Sigmoid colon (tissue), 7 donors: Measurements from ENCODE around the gene ZNF66. TPM values are rescaled to one million over a fixed set of nuclear protein-coding genes. Genes with fewer than 3 reads are reported as not detected.
A peak's percentile ranks its signal among the peaks of the same experiment; 100 is the strongest.
"Not testable (repeated sequence)": the region's sequence is repeated elsewhere in the genome, so short reads cannot be mapped to it uniquely, and the experiment has no call there.

Source experiments
- DNase-seq: peaks from one replicate; pipeline ENCODE4 v3.0.0-alpha.2; 2019
- H3K27ac ChIP-seq, 4 donors: fragments of 200-600 bp; sonication (generic); one replicate each; pipeline ENCODE4 v1.5.1; 2016 to 2019; ENCODE audit warnings: mild to moderate bottlenecking in 1 of 4
- H3K27me3 ChIP-seq, 3 donors: fragments of 200-600 bp; sonication (generic); one replicate each; pipeline ENCODE4 v1.5.1; 2019; ENCODE audit warnings: mild to moderate bottlenecking in 1 of 3
- H3K36me3 ChIP-seq, 4 donors: fragments of 200-600 bp; sonication (generic); one replicate each; pipeline ENCODE4 v1.5.1; 2016 to 2019
- H3K4me1 ChIP-seq, 4 donors: fragments of 200-600 bp; sonication (generic); one replicate each; pipeline ENCODE4 v1.5.1; 2017 to 2019
- H3K4me3 ChIP-seq, 4 donors: fragments of 200-600 bp; sonication (generic); one replicate each; pipeline ENCODE4 v1.5.1; 2017 to 2019; ENCODE audit warnings: mild to moderate bottlenecking in 2 of 4, moderate library complexity in 1 of 4
- H3K9me3 ChIP-seq, 4 donors: fragments of 200-600 bp in 3 of 4; sonication (generic) in 3 of 4; one replicate each; pipeline versions ENCODE4 v1.5.1 to v1.6.1; 2013 to 2019
- EP300 ChIP-seq, 4 donors: sonication (generic); formaldehyde crosslinking; IDR thresholded peaks; one replicate each; pipeline ENCODE4 v1.6.1; 2017; ENCODE audit warnings: antibody characterized with exemption in 4 of 4
- POLR2A ChIP-seq, 2 donors: fragments of 450-650 bp; IDR thresholded peaks; one replicate each; pipeline ENCODE4 v1.6.1; 2016; ENCODE audit warnings: antibody characterized with exemption in 2 of 2, mild to moderate bottlenecking in 2 of 2, moderate library complexity in 2 of 2
- POLR2AphosphoS5 ChIP-seq, 4 donors: sonication (generic); formaldehyde crosslinking; IDR thresholded peaks; one replicate each; pipeline ENCODE4 v1.6.1; 2017; ENCODE audit warnings: antibody characterized with exemption in 4 of 4
- WGBS, 2 donors: extraction: QIAGEN DNeasy Blood & Tissue Kit; methylation state at CpG; one replicate each; pipeline ENCODE4 v1.1.7; 2013; 5-methylcytosine and 5-hydroxymethylcytosine counted together
- intact Hi-C: fragments of 100-400 bp; cut with DNase I; formaldehyde crosslinking; loops from one replicate; pipeline ENCODE4 v1.15.1; 2023
- polyA plus RNA-seq, 3 donors: library from polyadenylated mRNA; stranded (reverse); fragments of 200-250 nt; gene quantifications; one replicate each; pipeline ENCODE4 v1.2.3, GENCODE V29; 2013
- total RNA-seq, 4 donors: library from RNA; depleted of rRNA; stranded (reverse); fragments of >200 nt; gene quantifications; one replicate each; pipeline ENCODE4 v1.1.0, GENCODE V29; 2016
- TF ChIP-seq, protein P1 (sequence below), 4 experiments: fragments of 450-650 bp in 3 of 4; fragments of 200-600 bp in 1 of 4; IDR thresholded peaks; one replicate each; pipeline ENCODE4 v1.5.1; 2016 to 2019; ENCODE audit warnings: antibody characterized with exemption in 4 of 4, mild to moderate bottlenecking in 3 of 4, moderate library complexity in 2 of 4
- donor health status: healthy with polysubstance abuse.
- donor health status: Bipolar disorder and iron deficiency.
- donor health status: healthy.

ZNF66 gene
- total RNA-seq (1 to 10 TPM; 1.7 to 3.9 (median 3.6) TPM), polyA plus RNA-seq (1 to 10 TPM in 2 of 3 donors, not detected in 1; 2.5 to 5.4 TPM)

DNA sequence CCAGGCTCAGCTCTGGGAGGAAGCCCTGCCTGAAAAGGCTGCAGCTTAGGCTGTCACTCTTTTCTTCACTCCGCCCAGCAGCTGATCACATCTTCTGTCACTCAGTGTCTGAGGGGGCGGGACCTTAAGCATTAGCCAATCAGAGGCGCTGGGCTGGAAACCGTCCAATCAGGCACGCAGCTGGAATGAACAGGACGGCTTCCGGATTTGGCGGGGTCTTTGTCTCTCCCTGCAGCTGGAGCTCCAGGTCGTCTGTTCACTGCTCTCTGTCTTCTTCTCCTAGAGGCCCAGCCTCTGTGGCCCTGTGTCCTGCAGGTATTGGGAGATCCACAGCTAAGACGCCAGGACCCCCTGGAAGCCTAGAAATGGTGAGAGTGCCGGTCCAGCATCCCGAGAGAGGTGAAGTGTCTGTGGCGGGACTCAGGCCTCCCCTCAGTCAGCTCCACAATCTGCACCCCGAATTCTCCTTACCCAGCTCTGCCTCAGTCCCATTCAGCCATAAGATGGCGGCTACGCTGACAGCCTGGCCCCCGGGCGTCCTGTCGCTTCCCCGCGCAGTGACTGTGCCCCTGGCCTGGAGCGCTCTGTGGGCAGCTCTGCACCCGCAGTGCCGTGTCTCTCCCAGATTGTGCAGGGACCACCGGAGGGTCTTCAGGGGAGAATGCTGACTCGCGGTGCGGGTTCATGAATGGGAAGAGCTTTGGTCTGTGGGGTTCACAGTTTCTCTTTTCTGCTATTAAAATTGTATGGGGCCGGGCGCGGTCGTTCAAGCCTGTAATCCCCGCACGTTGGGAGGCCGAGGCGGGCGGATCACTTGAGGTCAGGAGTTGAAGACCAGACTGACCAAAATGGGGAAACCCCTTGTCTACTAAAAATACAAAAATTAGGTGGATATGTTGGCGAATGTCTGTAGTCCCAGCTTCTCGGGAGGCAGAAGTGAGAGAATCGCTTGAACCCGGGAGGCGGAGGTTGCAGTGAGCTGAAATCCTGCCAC, at the start of gene ZNF66:
Gene ZNF66 (plus strand): TSS at position 222 of the 994 bp plus-strand sequence. CDS start 144 bp downstream, at position 366.
- Histone ChIP-seq H3K4me1 (peaks cover 0 to 9% (median 4%) of the 10 kb centered on the region in 4 donors), H3K9me3 (peaks cover 0 to 2% (median 0%) of the 10 kb centered on the region in 4 donors), H3K27ac (peak within 1 kb of the TSS; percentile 52 to 76 (median 63)), H3K4me3 (peak within 1 kb of the TSS; percentile 64 to 77 (median 67)), H3K27me3 (no peaks in the 10 kb centered on the region), H3K36me3 (no peaks in the 10 kb centered on the region)
- intact Hi-C loops: loop anchor here (5.0 kb wide), 2 partner anchors 114 to 209 kb away; partner anchors contain the start of genes ZNF626 and ZNF737
- peak; percentile 32 to 48 for TF ChIP-seq POLR2A (IDR thresholded peaks at IDR 0.05)
- TF ChIP-seq, protein P1, sequence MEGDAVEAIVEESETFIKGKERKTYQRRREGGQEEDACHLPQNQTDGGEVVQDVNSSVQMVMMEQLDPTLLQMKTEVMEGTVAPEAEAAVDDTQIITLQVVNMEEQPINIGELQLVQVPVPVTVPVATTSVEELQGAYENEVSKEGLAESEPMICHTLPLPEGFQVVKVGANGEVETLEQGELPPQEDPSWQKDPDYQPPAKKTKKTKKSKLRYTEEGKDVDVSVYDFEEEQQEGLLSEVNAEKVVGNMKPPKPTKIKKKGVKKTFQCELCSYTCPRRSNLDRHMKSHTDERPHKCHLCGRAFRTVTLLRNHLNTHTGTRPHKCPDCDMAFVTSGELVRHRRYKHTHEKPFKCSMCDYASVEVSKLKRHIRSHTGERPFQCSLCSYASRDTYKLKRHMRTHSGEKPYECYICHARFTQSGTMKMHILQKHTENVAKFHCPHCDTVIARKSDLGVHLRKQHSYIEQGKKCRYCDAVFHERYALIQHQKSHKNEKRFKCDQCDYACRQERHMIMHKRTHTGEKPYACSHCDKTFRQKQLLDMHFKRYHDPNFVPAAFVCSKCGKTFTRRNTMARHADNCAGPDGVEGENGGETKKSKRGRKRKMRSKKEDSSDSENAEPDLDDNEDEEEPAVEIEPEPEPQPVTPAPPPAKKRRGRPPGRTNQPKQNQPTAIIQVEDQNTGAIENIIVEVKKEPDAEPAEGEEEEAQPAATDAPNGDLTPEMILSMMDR (IDR thresholded peaks at IDR 0.05): no peak
- TF ChIP-seq POLR2AphosphoS5 (IDR thresholded peaks at IDR 0.05): peak; percentile 41 to 78 (median 68)
- peak; percentile 98 for DNase-seq
- WGBS, 2 donors: 1% methylated on average over 42 of the region's 42 CpGs

DNA sequence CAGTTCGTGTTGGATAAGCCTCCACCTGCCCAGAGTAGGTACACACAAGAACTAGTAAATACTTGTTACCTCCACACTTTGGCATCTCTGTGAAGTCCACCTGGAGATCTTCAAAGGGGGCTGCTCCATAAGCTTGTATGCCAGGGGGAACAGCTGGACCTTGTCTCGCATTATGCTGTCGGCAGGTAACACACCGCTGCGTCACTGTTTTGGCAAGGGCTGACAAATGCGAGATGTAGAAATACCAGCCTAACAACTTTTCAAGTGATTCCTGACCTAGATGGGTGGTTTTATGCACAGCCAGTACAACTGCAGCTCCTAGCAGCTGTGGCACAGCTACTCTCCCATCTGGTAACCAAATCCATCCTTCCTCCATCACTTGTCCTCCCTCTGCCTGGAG, 25.9 kb upstream of the ZNF66 start:
- intact Hi-C loops, H3K9me3 ChIP-seq, DNase-seq, H3K27ac ChIP-seq, H3K4me3 ChIP-seq, H3K36me3 ChIP-seq, H3K4me1 ChIP-seq, H3K27me3 ChIP-seq: not testable (repeated sequence)
- WGBS, 2 donors: 87 to 90% methylated on average over 6 of the region's 6 CpGs

DNA sequence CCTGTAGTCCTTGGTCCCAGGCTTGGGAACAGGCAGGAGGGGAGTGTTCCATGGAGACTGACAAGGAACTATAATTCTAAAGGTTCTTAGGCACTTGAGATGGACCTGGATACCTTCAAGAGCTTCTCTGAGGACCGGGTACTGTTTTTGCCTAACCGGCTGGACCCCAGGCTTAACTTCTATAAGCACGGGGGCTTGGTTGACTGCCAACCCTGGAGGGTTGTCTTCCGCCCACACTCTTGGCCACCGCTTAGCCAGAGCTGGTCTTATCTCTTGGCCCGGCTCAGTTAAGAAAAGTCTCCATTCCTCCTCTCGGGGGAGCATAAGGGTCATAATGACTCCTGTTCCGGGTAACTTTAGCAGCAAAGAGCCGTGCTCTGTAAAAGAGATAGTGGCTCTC, 23.8 kb upstream of the ZNF66 start:
- 89 to 93% methylated on average over 9 of the region's 9 CpGs for WGBS, 2 donors
- H3K4me1 ChIP-seq, H3K27me3 ChIP-seq, H3K27ac ChIP-seq, H3K9me3 ChIP-seq, intact Hi-C loops, H3K36me3 ChIP-seq, H3K4me3 ChIP-seq, DNase-seq: not testable (repeated sequence)

DNA sequence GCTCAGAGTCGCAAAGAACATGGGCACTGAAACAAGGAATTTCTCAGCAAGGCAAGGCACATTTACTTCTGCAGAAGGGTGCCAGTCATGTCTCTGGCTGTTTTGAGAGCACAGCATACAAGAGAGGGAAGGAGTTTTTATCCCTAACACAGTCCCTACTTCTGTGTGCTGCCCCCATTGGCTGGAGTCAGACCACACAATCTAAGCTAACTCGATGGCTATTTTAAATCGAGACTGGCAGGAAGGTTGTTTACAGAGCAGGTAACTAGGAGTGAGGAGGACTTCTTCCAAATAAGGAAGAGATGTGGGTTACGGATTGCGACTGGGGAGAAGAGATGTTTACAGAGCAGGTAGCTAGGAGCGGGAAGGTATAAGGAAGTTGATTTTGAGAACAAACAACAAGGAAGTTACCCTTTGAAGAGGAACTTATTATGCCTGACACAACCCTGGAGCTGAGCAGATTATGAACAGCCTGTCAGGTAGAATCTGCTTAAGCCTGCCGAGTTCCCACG, 6.8 kb upstream of the ZNF66 start:
- H3K4me3 ChIP-seq, DNase-seq, H3K4me1 ChIP-seq, H3K27me3 ChIP-seq, H3K27ac ChIP-seq, H3K9me3 ChIP-seq, intact Hi-C loops, H3K36me3 ChIP-seq: not testable (repeated sequence)
- WGBS, 2 donors: 82 to 88% methylated on average over 8 of the region's 8 CpGs

DNA sequence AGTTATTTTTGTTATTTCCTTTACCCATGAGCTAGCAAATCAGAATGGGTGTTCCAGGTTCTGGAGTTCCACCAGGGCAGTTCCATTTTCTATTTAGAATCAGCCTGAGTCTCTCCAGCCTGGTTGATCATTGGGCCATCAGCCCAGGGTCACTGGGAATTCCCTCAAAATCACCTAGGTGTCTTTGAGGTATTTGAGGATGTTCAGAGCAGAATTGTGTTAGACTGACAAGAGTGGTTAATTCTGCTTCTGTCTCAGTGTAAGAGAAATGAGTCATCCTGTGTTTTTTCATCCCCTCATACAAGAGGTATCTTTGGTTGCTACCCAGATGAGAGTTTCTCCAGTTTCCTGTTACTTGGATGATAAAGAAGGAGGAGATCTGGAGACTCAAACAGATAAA, 11.7 kb downstream of the ZNF66 start:
- DNase-seq: no peak
- Histone ChIP-seq H3K4me1 (no peaks in the 10 kb centered on the region), H3K27me3 (no peaks in the 10 kb centered on the region), H3K4me3 (no peak overlapping the region), H3K9me3 (peaks cover 0 to 2% (median 0%) of the 10 kb centered on the region in 4 donors), H3K27ac (no peak overlapping the region), H3K36me3 (peaks cover 0 to 9% (median 1%) of the 10 kb centered on the region in 4 donors)
- intact Hi-C loops: no loop called here
- TF ChIP-seq, protein P1 (IDR thresholded peaks at IDR 0.05): no peak
- TF ChIP-seq POLR2AphosphoS5 (IDR thresholded peaks at IDR 0.05) (no peak), EP300 (IDR thresholded peaks at IDR 0.05) (no peak), POLR2A (IDR thresholded peaks at IDR 0.05) (no peak)

DNA sequence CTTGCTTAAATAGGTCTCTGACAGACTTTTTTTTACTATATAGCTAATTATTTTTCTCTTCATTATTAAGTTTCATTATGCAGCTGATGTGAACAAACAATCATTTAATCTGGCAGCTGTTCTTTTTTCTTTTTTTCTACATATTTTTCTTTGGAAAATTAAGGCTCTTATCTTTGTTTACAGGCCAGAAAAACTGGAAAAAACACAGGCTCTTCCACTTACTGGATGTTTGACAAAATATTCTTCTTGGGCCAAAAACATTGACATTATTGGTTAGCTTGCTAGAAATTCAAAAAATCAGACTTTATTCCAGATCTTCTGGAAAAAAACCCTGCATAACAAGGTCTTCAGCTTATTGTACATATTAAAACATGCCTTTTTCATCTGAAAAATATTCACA, 15.7 kb downstream of the ZNF66 start:
- no peaks in the 10 kb centered on the region for H3K4me1 ChIP-seq
- H3K9me3 ChIP-seq: peaks cover 0 to 10% (median 0%) of the 10 kb centered on the region in 4 donors
- H3K36me3 ChIP-seq: peaks cover 0 to 22% (median 2%) of the 10 kb centered on the region in 4 donors
- no peak for DNase-seq
- TF ChIP-seq EP300 (IDR thresholded peaks at IDR 0.05) (no peak), POLR2AphosphoS5 (IDR thresholded peaks at IDR 0.05) (no peak), POLR2A (IDR thresholded peaks at IDR 0.05) (no peak)
- TF ChIP-seq, protein P1 (IDR thresholded peaks at IDR 0.05): no peak
- intact Hi-C loops: no loop called here
- H3K27me3 ChIP-seq: no peaks in the 10 kb centered on the region
- H3K27ac ChIP-seq: no peak overlapping the region
- H3K4me3 ChIP-seq: no peak overlapping the region

DNA sequence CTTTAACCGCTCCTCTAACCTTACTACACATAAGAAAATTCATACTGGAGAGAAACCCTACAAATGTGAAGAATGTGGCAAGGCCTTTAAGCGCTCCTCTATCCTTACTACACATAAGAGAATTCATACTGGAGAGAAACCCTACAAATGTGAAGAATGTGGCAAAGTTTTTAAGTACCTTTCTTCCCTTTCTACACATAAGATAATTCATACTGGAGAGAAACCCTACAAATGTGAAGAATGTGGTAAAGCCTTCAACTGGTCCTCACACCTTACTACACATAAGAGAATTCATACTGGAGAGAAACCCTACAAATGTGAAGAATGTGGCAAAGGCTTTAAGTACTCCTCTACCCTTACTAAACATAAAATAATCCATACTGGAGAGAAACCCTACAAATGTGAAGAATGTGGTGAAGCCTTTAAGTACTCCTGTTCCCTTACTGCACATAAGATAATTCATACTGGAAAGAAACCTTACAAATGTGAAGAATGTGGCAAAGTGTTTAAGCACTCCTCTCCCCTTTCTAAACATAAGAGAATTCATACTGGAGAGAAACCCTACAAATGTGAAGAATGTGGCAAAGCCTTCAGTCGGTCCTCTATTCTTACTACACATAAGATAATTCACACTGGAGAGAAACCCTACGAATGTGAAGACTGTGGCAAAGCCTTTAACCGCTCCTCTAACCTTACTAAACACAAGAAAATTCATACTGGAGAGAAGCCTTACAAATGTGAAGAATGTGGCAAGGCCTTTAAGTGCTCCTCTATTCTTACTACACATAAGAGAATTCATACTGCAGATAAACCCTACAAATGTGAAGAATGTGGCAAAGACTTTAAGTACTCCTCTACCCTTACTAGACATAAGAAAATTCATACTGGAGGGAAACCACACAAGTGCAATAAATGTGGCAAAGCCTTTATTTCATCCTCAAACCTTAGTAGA, 30.5 kb downstream of the ZNF66 start:
- H3K27me3 ChIP-seq, H3K4me1 ChIP-seq, DNase-seq, H3K27ac ChIP-seq, intact Hi-C loops, H3K4me3 ChIP-seq: not testable (repeated sequence)
- Histone ChIP-seq H3K9me3 (peaks cover 11 to 42% (median 29%) of the 10 kb centered on the region in 4 donors), H3K36me3 (peaks cover 0 to 37% (median 2%) of the 10 kb centered on the region in 4 donors)
- 97% methylated on average over 5 of the region's 5 CpGs for WGBS, 2 donors
